Melanocyte of skin (primary cell): Measurements from ENCODE around the gene AKAIN1. TPM values are rescaled to one million over a fixed set of nuclear protein-coding genes. Genes with fewer than 3 reads are reported as not detected.

Experiments
- total RNA-seq, 2 donors: library from RNA; depleted of rRNA; stranded (reverse); fragments of >200 nt; gene quantifications; 2 replicates each; pipeline ENCODE4 v1.2.3, GENCODE V29; 2012

AKAIN1 gene
- not detected for total RNA-seq

GRCh38 chr18:5197032-5197434 is at the start of gene AKAIN1:
AKAIN1 (minus strand) TSS chr18:5197257; CDS start chr18:5197053, 204 bp downstream.

Other genes with a start within 250 kb of the AKAIN1 start
- 10 to 100 TPM; 13.3 to 13.8 TPM for gene ZBTB14, start 98.5 kb upstream of the AKAIN1 start, total RNA-seq